HepG2 (cell line): ENCODE data around the gene RPSA. TPM values are rescaled to one million over a fixed set of nuclear protein-coding genes. Genes with fewer than 3 reads are reported as not detected.
A peak's percentile ranks its signal among the peaks of the same experiment; 100 is the strongest.

Source experiments
- ATF2 ChIP-seq: sonication (generic); formaldehyde crosslinking; IDR thresholded peaks from 2 replicates; pipeline ENCODE4 v1.4.0; 2020; ENCODE audit warnings: missing genetic modification reagents
- CREM ChIP-seq, 2 experiments: sonication (generic) in 1 of 2; formaldehyde crosslinking in 1 of 2; IDR thresholded peaks; 2 replicates each; pipeline versions ENCODE4 v1.4.0 to v1.6.1; 2016 to 2020; ENCODE audit warnings: antibody characterized with exemption in 1 of 2, mild to moderate bottlenecking in 1 of 2, missing genetic modification reagents in 1 of 2
- DMAP1 ChIP-seq: IDR thresholded peaks from 2 replicates; pipeline ENCODE4 v1.6.1; 2016
- GMEB1 ChIP-seq: sonication (generic); formaldehyde crosslinking; IDR thresholded peaks from 2 replicates; pipeline ENCODE4 v1.5.1; 2020; ENCODE audit warnings: missing genetic modification reagents, mild to moderate bottlenecking, borderline replicate concordance
- HHEX ChIP-seq: IDR thresholded peaks from 2 replicates; pipeline ENCODE4 v1.6.1; 2016; ENCODE audit warnings: control low read depth
- KDM3A ChIP-seq: IDR thresholded peaks from 2 replicates; pipeline ENCODE4 v1.6.1; 2018; ENCODE audit warnings: low read depth, missing compliant biosample characterization
- KMT2B ChIP-seq: IDR thresholded peaks from 2 replicates; pipeline ENCODE4 v1.6.1; 2016; ENCODE audit warnings: missing genetic modification reagents, missing compliant biosample characterization
- MIER3 ChIP-seq: IDR thresholded peaks from 2 replicates; pipeline ENCODE4 v1.6.1; 2016; ENCODE audit warnings: missing compliant biosample characterization, borderline replicate concordance
- PAX8 ChIP-seq: sonication (generic); formaldehyde crosslinking; IDR thresholded peaks from 2 replicates; pipeline ENCODE4 v1.8.0; 2022; ENCODE audit warnings: mild to moderate bottlenecking, missing genetic modification reagents, borderline replicate concordance
- PHF5A ChIP-seq: IDR thresholded peaks from one replicate; pipeline ENCODE4 v1.6.1; 2018; ENCODE audit warnings: low read depth, missing genetic modification reagents; ENCODE audit not compliant: unreplicated experiment
- RFX5 ChIP-seq: IDR thresholded peaks from 2 replicates; pipeline ENCODE4 v1.6.1; 2011; ENCODE audit warnings: low read depth, low read length, improper control_type of control experiment
- SIN3B ChIP-seq: fragments of 150-350 bp; IDR thresholded peaks from 2 replicates; pipeline ENCODE4 v1.6.1; 2014; ENCODE audit warnings: low read length
- THAP11 ChIP-seq: IDR thresholded peaks from 2 replicates; pipeline ENCODE4 v1.6.1; 2016; ENCODE audit warnings: missing biosample characterization, missing genetic modification reagents
- XBP1 ChIP-seq: sonication (generic); formaldehyde crosslinking; IDR thresholded peaks from 2 replicates; pipeline ENCODE4 v1.5.0; 2020; ENCODE audit warnings: missing genetic modification reagents
- YEATS2 ChIP-seq: sonication (generic); formaldehyde crosslinking; IDR thresholded peaks from 2 replicates; pipeline ENCODE4 v1.4.0; 2020; ENCODE audit warnings: missing genetic modification reagents, borderline replicate concordance
- YY1 ChIP-seq: IDR thresholded peaks from 2 replicates; pipeline ENCODE4 v1.6.1; 2011; ENCODE audit warnings: low read length, low read depth, moderate library complexity, mild to moderate bottlenecking; ENCODE audit not compliant: insufficient read depth, insufficient replicate concordance
- ZFY ChIP-seq: sonication (generic); formaldehyde crosslinking; IDR thresholded peaks from 2 replicates; pipeline ENCODE4 v1.4.0; 2020; ENCODE audit warnings: missing genetic modification reagents
- ZMYM2 ChIP-seq: sonication (generic); formaldehyde crosslinking; IDR thresholded peaks from 2 replicates; pipeline ENCODE4 v1.8.0; 2022; ENCODE audit warnings: mild to moderate bottlenecking, missing genetic modification reagents
- ZNF274 ChIP-seq: sonication (generic); formaldehyde crosslinking; IDR thresholded peaks from 2 replicates; pipeline ENCODE4 v1.5.1; 2020; ENCODE audit warnings: mild to moderate bottlenecking, missing genetic modification reagents
- ZNF30 ChIP-seq: sonication (generic); formaldehyde crosslinking; IDR thresholded peaks from 2 replicates; pipeline ENCODE4 v1.5.0; 2020; ENCODE audit warnings: mild to moderate bottlenecking, missing genetic modification reagents
- ZNF335 ChIP-seq: sonication (generic); formaldehyde crosslinking; IDR thresholded peaks from 2 replicates; pipeline ENCODE4 v1.4.0; 2020; ENCODE audit warnings: missing genetic modification reagents
- ZNF383 ChIP-seq: sonication (generic); formaldehyde crosslinking; IDR thresholded peaks from 2 replicates; pipeline ENCODE4 v1.4.0; 2020; ENCODE audit warnings: missing genetic modification reagents, mild to moderate bottlenecking, borderline replicate concordance
- ZNF510 ChIP-seq: sonication (generic); formaldehyde crosslinking; IDR thresholded peaks from 2 replicates; pipeline ENCODE4 v1.4.0; 2020; ENCODE audit warnings: low read depth, mild to moderate bottlenecking, missing genetic modification reagents
- ZNF547 ChIP-seq: sonication (generic); formaldehyde crosslinking; IDR thresholded peaks from 2 replicates; pipeline ENCODE4 v1.5.1; 2020; ENCODE audit warnings: mild to moderate bottlenecking, missing genetic modification reagents
- ZNF674 ChIP-seq: sonication (generic); formaldehyde crosslinking; IDR thresholded peaks from 2 replicates; pipeline ENCODE4 v1.5.0; 2020; ENCODE audit warnings: low read depth, mild to moderate bottlenecking, missing genetic modification reagents
- ZNF678 ChIP-seq: sonication (generic); formaldehyde crosslinking; IDR thresholded peaks from 2 replicates; pipeline ENCODE4 v1.4.0; 2020; ENCODE audit warnings: mild to moderate bottlenecking, missing genetic modification reagents
- ZNF776 ChIP-seq: sonication (generic); formaldehyde crosslinking; IDR thresholded peaks from 2 replicates; pipeline ENCODE4 v1.4.0; 2020; ENCODE audit warnings: mild to moderate bottlenecking, missing genetic modification reagents
- ZNF879 ChIP-seq: sonication (generic); formaldehyde crosslinking; IDR thresholded peaks from 2 replicates; pipeline ENCODE4 v1.8.1; 2023; ENCODE audit warnings: missing genetic modification reagents
- polyA plus RNA-seq, 8 experiments: library from polyadenylated mRNA; depleted of rRNA in 3 of 8; stranded (reverse) in 7 of 8; unstranded in 1 of 8; fragments of >200 nt; fragmentation: Illumina TruSeq in 4 of 8; extraction: Trizol in 4 of 8; gene quantifications; 2 replicates each; pipeline versions ENCODE4 v1.2.1 to v1.2.3, GENCODE V29; 2011 to 2016; ENCODE audit warnings: low read depth in 4 of 8, missing spikeins in 1 of 8, mixed read lengths in 1 of 8; ENCODE audit not compliant: insufficient read depth in 1 of 8
- total RNA-seq, 5 experiments: library from RNA; depleted of rRNA; stranded (reverse); fragments of >200 nt; fragmentation: Illumina TruSeq; extraction: Trizol; gene quantifications; 2 replicates each; pipeline ENCODE4 v1.2.3, GENCODE V29; 2016; ENCODE audit warnings: low read depth in 1 of 5

RPSA gene
- total and polyA plus RNA-seq, 2 of the 13 experiments (the other 11 are each of a cell fraction or from before 2014, with no cell fraction given): 1,683 to 3,226 TPM

GRCh38 chr3:39383045-39383880 lies 23.3 kb upstream of the RPSA start, which contains the start of gene SLC25A38 (continued):
- peak; percentile 33; the same call in 1 of the 2 replicates for TF ChIP-seq KDM3A
- no peak for TF ChIP-seq SIN3B
- TF ChIP-seq DMAP1 (CRISPR knock-in tag): peak; percentile 62; the same call in 1 of the 2 replicates
- peak; percentile 86; the same call in 1 of the 2 replicates for TF ChIP-seq ZNF510 (CRISPR knock-in tag)
- peak; percentile 55 for TF ChIP-seq YY1
- TF ChIP-seq YEATS2 (CRISPR knock-in tag): peak; percentile 61
- TF ChIP-seq ZNF776 (CRISPR knock-in tag): no peak
- 0 out of 2 replicates have a peak, but pooled peaks have one; percentile 59 for TF ChIP-seq ZMYM2 (CRISPR knock-in tag)
- TF ChIP-seq GMEB1 (CRISPR knock-in tag): peak; percentile 63; the same call in 1 of the 2 replicates
- TF ChIP-seq ZNF674 (CRISPR knock-in tag): 0 out of 2 replicates have a peak, but pooled peaks have one; percentile 22
- TF ChIP-seq ZNF879 (CRISPR knock-in tag): 0 out of 2 replicates have a peak, but pooled peaks have one; percentile 72
- peak; percentile 69 for TF ChIP-seq KMT2B
- peak; percentile 90 for TF ChIP-seq ZFY (CRISPR knock-in tag)
- TF ChIP-seq ZNF547 (CRISPR knock-in tag): 0 out of 2 replicates have a peak, but pooled peaks have one; percentile 20
- peak; percentile 18; the same call in 1 of the 2 replicates for TF ChIP-seq ZNF678 (CRISPR knock-in tag)
- 0 out of 2 replicates have a peak, but pooled peaks have one; percentile 65 for TF ChIP-seq ZNF30 (CRISPR knock-in tag)
- TF ChIP-seq PAX8 (CRISPR knock-in tag): no peak
- peak; percentile 57 for TF ChIP-seq PHF5A (CRISPR knock-in tag)
- peak; percentile 9; the same call in 1 of the 2 replicates for TF ChIP-seq RFX5
- TF ChIP-seq HHEX (CRISPR knock-in tag): no peak
- 0 out of 2 replicates have a peak, but pooled peaks have one; percentile 26 for TF ChIP-seq MIER3 (CRISPR knock-in tag)
- TF ChIP-seq ZNF335 (CRISPR knock-in tag): peak; percentile 30; the same call in 1 of the 2 replicates
- TF ChIP-seq ZNF383 (CRISPR knock-in tag): peak; percentile 25; the same call in 1 of the 2 replicates
- no peak for TF ChIP-seq XBP1 (CRISPR knock-in tag)
- peak; percentile 76; the same call in 1 of the 2 replicates for TF ChIP-seq ZNF274
- peak; percentile 71 for TF ChIP-seq THAP11 (CRISPR knock-in tag)
- TF ChIP-seq CREM (IDR thresholded peaks at IDR 0.05): peak; percentile 68; the same call in 1 of the 2 replicates
- no peak for TF ChIP-seq CREM (CRISPR knock-in tag; IDR thresholded peaks at IDR 0.05)
- TF ChIP-seq ATF2: peak; percentile 56; the same call in 1 of the 2 replicates
